Measurements from ENCODE around the gene PPRC1.
A peak's percentile ranks its signal among the peaks of the same experiment; 100 is the strongest.

PPRC1 gene

DNA sequence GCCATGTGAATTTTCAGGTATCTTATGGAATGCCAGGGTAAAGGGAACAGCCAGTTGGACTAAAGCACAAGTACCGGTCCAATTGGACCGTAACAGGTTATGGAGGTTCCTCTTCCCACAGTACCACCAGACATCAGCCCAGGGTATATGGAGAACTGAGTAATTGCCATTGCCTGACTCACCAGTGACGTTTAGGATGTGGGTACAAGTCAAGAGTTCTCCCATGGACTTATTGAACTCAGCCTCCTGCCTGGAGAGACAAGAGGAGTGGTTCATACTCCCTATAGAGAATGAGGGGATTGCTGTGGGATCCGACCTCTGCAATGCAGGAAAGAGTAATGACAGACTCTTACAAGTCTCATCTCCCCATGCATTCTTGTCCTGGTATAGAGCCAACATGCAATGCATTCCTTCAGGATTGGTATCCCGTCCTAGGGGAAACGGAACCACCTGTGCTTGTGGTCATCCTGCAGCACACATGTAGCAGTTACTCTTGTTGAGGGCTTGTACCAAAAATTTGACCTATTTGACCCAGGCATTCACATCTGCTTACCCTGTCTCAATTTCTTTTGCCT, 62.5 kb downstream of the PPRC1 start:
- DNase-seq (ENCODE audit: low read depth in 3 of 3) = no peak

DNA sequence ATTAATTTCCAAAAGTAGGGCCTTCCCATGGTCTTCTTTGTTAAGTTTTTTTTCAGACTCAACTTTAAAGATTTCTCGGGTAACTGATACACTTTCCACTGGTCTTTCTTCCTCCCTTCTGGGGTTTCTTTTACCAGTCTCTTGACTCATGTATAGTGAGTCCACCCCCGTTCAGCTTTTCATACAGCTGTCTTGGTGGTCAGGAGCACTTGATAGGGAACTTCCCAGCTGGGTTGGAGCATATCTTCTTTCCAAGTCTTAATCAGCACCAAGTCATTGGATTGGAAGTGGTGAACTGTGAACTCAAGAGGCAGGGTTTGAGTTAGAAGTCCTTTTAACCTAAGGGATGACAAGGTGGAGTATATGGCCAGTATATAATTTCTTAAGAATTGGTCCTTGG, 64.1 kb downstream of the PPRC1 start:
- DNase-seq (ENCODE audit: low read depth in 3 of 3) = peak in 2 of 3 donors; percentile 11 to 25

DNA sequence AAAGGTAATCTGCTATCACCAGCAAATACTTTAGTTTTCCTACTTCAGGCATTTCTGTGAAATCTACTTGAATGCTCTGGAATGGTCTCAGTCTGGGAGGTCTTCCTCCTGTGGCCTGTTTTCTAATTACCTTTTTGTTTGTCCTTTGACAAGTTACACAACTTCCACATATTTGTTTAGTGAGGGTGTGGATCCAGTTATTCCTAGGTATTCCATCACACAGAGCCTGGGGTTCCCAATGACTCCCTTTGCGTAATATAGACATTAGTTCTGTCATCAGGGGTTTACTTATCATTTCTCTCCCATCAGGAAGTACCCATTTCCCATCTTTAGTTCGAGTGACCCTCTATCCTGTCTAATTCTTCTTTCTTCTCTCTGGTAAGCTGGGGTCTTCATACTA, 65.2 kb downstream of the PPRC1 start:
- no peak for DNase-seq (ENCODE audit: low read depth in 3 of 3)
